Activated naive CD4-positive, alpha-beta T cell treated with anti-CD3 and anti-CD28 coated beads for 36 hours (primary cell): ENCODE data around the gene PLA2G4E. TPM values are rescaled to one million over a fixed set of nuclear protein-coding genes. Genes with fewer than 3 reads are reported as not detected.

Experiments
- CTCF ChIA-PET: fragments of 350-600 bp; sonication (Branson Sonifier 250); formaldehyde crosslinking; loops from one replicate; lab custom pipeline; 2021; ENCODE audit warnings: antibody characterized with exemption; lab: Charles Lee
- DNase-seq: peaks from one replicate; pipeline ENCODE4 v3.0.0-alpha.2; 2020
- H3K27ac Mint-ChIP-seq: one replicate; pipeline ENCODE4 v1.8.0; 2021; ENCODE audit warnings: mild to moderate bottlenecking, mixed read lengths
- H3K27me3 Mint-ChIP-seq: one replicate; pipeline ENCODE4 v1.8.0; 2021; ENCODE audit warnings: low read depth, mixed read lengths
- H3K36me3 Mint-ChIP-seq: one replicate; pipeline ENCODE4 v1.8.0; 2021; ENCODE audit warnings: low read depth, mixed read lengths
- H3K4me1 Mint-ChIP-seq: one replicate; pipeline ENCODE4 v1.8.0; 2021; ENCODE audit warnings: low read depth, mixed read lengths
- H3K4me3 Mint-ChIP-seq: one replicate; pipeline ENCODE4 v1.8.0; 2021; ENCODE audit warnings: mild to moderate bottlenecking, moderate library complexity, mixed read lengths
- H3K9me3 Mint-ChIP-seq: one replicate; pipeline ENCODE4 v1.8.0; 2021; ENCODE audit warnings: mixed read lengths
- intact Hi-C: fragments of 100-400 bp; cut with micrococcal nuclease; formaldehyde crosslinking; loops from one replicate; pipeline ENCODE4 v1.15.1; 2023
- total RNA-seq, 2 experiments: library from RNA; stranded (reverse); gene quantifications; one replicate each; pipeline ENCODE4 v1.2.3, GENCODE V29; 2021

PLA2G4E gene
- total RNA-seq, 2 experiments from 2014 or later: not detected

- DNase-seq: no peak
- CTCF ChIA-PET: interaction anchor here (0.7 to 1.9 kb wide), 2 partner anchors 19 to 36 kb away, joined by 3 to 5 read pairs; no protein-coding TSS in a partner anchor
- intact Hi-C loops: no loop called here
- no peaks in the 10 kb centered on the region for H3K27me3 Mint-ChIP-seq
- H3K9me3 Mint-ChIP-seq: no peaks in the 10 kb centered on the region
- peaks cover 12% of the 10 kb centered on the region for H3K36me3 Mint-ChIP-seq
- H3K27ac Mint-ChIP-seq: no peak overlapping the region
- H3K4me1 Mint-ChIP-seq: peaks cover 11% of the 10 kb centered on the region
- H3K4me3 Mint-ChIP-seq: no peak overlapping the region
These were observed 66.8 kb downstream of the PLA2G4E start for GRCh38 chr15:41954036-41954435.

GRCh38 chr15:41952013-41952563 lies 68.8 kb downstream of the PLA2G4E start:
- Mint-ChIP-seq H3K27me3 (no peaks in the 10 kb centered on the region), H3K4me3 (no peak overlapping the region), H3K4me1 (peaks cover 3% of the 10 kb centered on the region), H3K27ac (no peak overlapping the region), H3K36me3 (peaks cover 12% of the 10 kb centered on the region), H3K9me3 (no peaks in the 10 kb centered on the region)
- DNase-seq: no peak
- intact Hi-C loops: no loop called here
- CTCF ChIA-PET: no interaction called here

GRCh38 chr15:41951571-41951970 lies 69.3 kb downstream of the PLA2G4E start:
- no peak overlapping the region for H3K27ac Mint-ChIP-seq
- no peak overlapping the region for H3K4me3 Mint-ChIP-seq
- no peaks in the 10 kb centered on the region for H3K27me3 Mint-ChIP-seq
- intact Hi-C loops: no loop called here
- H3K36me3 Mint-ChIP-seq: peaks cover 12% of the 10 kb centered on the region
- CTCF ChIA-PET: no interaction called here
- DNase-seq: no peak
- no peaks in the 10 kb centered on the region for H3K4me1 Mint-ChIP-seq
- H3K9me3 Mint-ChIP-seq: no peaks in the 10 kb centered on the region

- H3K4me3 Mint-ChIP-seq: no peak overlapping the region
- H3K4me1 Mint-ChIP-seq: no peaks in the 10 kb centered on the region
- CTCF ChIA-PET: no interaction called here
- DNase-seq: no peak
- intact Hi-C loops: no loop called here
- no peaks in the 10 kb centered on the region for H3K27me3 Mint-ChIP-seq
- H3K27ac Mint-ChIP-seq: no peak overlapping the region
- H3K9me3 Mint-ChIP-seq: no peaks in the 10 kb centered on the region
- H3K36me3 Mint-ChIP-seq: peaks cover 12% of the 10 kb centered on the region
These were observed 70.4 kb downstream of the PLA2G4E start for GRCh38 chr15:41950489-41950888.

- Mint-ChIP-seq H3K9me3 (no peaks in the 10 kb centered on the region), H3K4me1 (no peaks in the 10 kb centered on the region), H3K4me3 (no peak overlapping the region), H3K36me3 (peaks cover 12% of the 10 kb centered on the region), H3K27ac (no peak overlapping the region), H3K27me3 (no peaks in the 10 kb centered on the region)
- DNase-seq: no peak
- intact Hi-C loops: no loop called here
- CTCF ChIA-PET: no interaction called here
These were observed 70.7 kb downstream of the PLA2G4E start for GRCh38 chr15:41950127-41950483.

GRCh38 chr15:41949401-41950126 lies 71.3 kb downstream of the PLA2G4E start:
- Mint-ChIP-seq H3K4me1 (no peaks in the 10 kb centered on the region), H3K36me3 (peaks cover 12% of the 10 kb centered on the region), H3K4me3 (no peak overlapping the region), H3K27me3 (no peaks in the 10 kb centered on the region), H3K9me3 (no peaks in the 10 kb centered on the region), H3K27ac (no peak overlapping the region)
- no peak for DNase-seq
- CTCF ChIA-PET: no interaction called here
- intact Hi-C loops: no loop called here

- H3K4me3 Mint-ChIP-seq: no peak overlapping the region
- intact Hi-C loops: no loop called here
- no peak for DNase-seq
- H3K9me3 Mint-ChIP-seq: no peaks in the 10 kb centered on the region
- H3K4me1 Mint-ChIP-seq: no peaks in the 10 kb centered on the region
- H3K27ac Mint-ChIP-seq: no peak overlapping the region
- no peaks in the 10 kb centered on the region for H3K27me3 Mint-ChIP-seq
- CTCF ChIA-PET: no interaction called here
- peaks cover 10% of the 10 kb centered on the region for H3K36me3 Mint-ChIP-seq
These were observed 72.4 kb downstream of the PLA2G4E start for GRCh38 chr15:41948490-41948889.

- no peak for DNase-seq
- CTCF ChIA-PET: no interaction called here
- no peaks in the 10 kb centered on the region for H3K4me1 Mint-ChIP-seq
- no peaks in the 10 kb centered on the region for H3K27me3 Mint-ChIP-seq
- no peak overlapping the region for H3K27ac Mint-ChIP-seq
- no peak overlapping the region for H3K4me3 Mint-ChIP-seq
- intact Hi-C loops: no loop called here
- H3K36me3 Mint-ChIP-seq: peaks cover 9% of the 10 kb centered on the region
- no peaks in the 10 kb centered on the region for H3K9me3 Mint-ChIP-seq
These were observed 73.9 kb downstream of the PLA2G4E start for GRCh38 chr15:41946970-41947369.

GRCh38 chr15:41945731-41946130 lies 75.1 kb downstream of the PLA2G4E start:
- Mint-ChIP-seq H3K27ac (no peak overlapping the region), H3K27me3 (no peaks in the 10 kb centered on the region), H3K4me1 (peaks cover 5% of the 10 kb centered on the region), H3K4me3 (no peak overlapping the region), H3K9me3 (no peaks in the 10 kb centered on the region), H3K36me3 (peaks cover 10% of the 10 kb centered on the region)
- DNase-seq: no peak
- intact Hi-C loops: no loop called here
- CTCF ChIA-PET: interaction anchor here (1.1 kb wide), 1 partner anchor 172 kb away, joined by 4 read pairs; the partner anchor contains the start of gene MAPKBP1

GRCh38 chr15:41945221-41945620 lies 75.6 kb downstream of the PLA2G4E start:
- CTCF ChIA-PET: interaction anchor here (1.1 kb wide), 1 partner anchor 171 kb away, joined by 4 read pairs; the partner anchor contains the start of gene MAPKBP1
- Mint-ChIP-seq H3K4me3 (no peak overlapping the region), H3K4me1 (peaks cover 10% of the 10 kb centered on the region), H3K27me3 (no peaks in the 10 kb centered on the region), H3K9me3 (no peaks in the 10 kb centered on the region), H3K27ac (no peak overlapping the region), H3K36me3 (peaks cover 14% of the 10 kb centered on the region)
- DNase-seq: no peak
- intact Hi-C loops: no loop called here

- no peaks in the 10 kb centered on the region for H3K27me3 Mint-ChIP-seq
- CTCF ChIA-PET: no interaction called here
- no peak for DNase-seq
- intact Hi-C loops: no loop called here
- H3K27ac Mint-ChIP-seq: peak overlapping the region; percentile 17
- no peaks in the 10 kb centered on the region for H3K9me3 Mint-ChIP-seq
- H3K4me1 Mint-ChIP-seq: peaks cover 14% of the 10 kb centered on the region
- H3K36me3 Mint-ChIP-seq: peaks cover 15% of the 10 kb centered on the region
- H3K4me3 Mint-ChIP-seq: no peak overlapping the region
These were observed 76.4 kb downstream of the PLA2G4E start for GRCh38 chr15:41944313-41944940.

GRCh38 chr15:41943543-41944312 lies 77.1 kb downstream of the PLA2G4E start:
- CTCF ChIA-PET: no interaction called here
- no peaks in the 10 kb centered on the region for H3K27me3 Mint-ChIP-seq
- no peak overlapping the region for H3K27ac Mint-ChIP-seq
- intact Hi-C loops: no loop called here
- H3K4me1 Mint-ChIP-seq: peaks cover 16% of the 10 kb centered on the region
- H3K9me3 Mint-ChIP-seq: no peaks in the 10 kb centered on the region
- peaks cover 15% of the 10 kb centered on the region for H3K36me3 Mint-ChIP-seq
- no peak for DNase-seq
- H3K4me3 Mint-ChIP-seq: no peak overlapping the region
